ENCODE measurements around the gene ODC1.

The ODC1 gene

GRCh38 chr2:10415048-10415447, 33.1 kb downstream of the ODC1 start:
- no peak for DNase-seq (ENCODE audit: low read depth)

- DNase-seq (ENCODE audit: low read depth) = no peak
These were observed 33.5 kb downstream of the ODC1 start for GRCh38 chr2:10414591-10414990.

- no peak for DNase-seq (ENCODE audit: low read depth)
These were observed 34.1 kb downstream of the ODC1 start for GRCh38 chr2:10413991-10414451.

DNA sequence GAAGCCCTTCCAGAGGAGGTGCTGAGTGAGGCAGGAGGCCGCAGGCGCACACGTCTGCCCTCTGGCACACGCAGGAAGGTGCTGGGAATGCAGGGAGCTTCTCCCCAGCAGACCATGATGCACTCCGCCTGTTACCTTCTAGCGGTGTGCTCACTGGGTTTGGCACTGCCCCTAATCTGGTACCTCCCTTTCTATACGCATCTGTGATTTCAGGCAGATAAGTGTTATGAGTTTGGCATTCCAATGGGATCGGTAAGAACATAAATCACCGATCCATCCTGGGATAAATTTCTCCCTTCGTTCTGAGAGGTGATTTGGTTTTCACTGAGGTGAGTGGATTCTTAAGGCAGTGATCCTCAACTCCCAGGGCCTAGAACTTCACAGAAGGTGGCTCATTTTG, 34.6 kb downstream of the ODC1 start:
- no peak for DNase-seq (ENCODE audit: low read depth)

- DNase-seq (ENCODE audit: low read depth) = no peak
These were observed 35.7 kb downstream of the ODC1 start for GRCh38 chr2:10412380-10412779.

DNA sequence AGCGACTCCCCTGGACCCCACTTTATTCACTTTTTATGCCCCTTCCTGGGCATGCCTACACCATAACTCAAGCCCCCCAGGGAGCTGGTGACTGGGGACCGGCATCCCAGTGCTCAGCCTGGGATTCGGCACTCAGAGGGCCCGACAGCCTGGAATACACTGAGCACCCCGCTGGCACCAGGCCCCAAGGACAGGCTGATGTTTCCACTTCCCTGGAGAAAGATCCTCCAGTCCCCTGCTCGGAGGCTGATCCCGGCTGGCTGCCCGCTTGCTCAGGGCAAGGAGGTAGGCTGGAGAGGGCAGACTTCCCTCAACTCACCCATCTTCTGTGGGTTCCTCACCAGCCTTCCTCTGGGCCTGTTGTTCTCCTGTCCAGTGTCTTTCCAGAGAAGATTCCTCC, 36.6 kb downstream of the ODC1 start:
- DNase-seq (ENCODE audit: low read depth) = no peak

- DNase-seq (ENCODE audit: low read depth) = no peak
These were observed 37.2 kb downstream of the ODC1 start for GRCh38 chr2:10410823-10411437.

DNA sequence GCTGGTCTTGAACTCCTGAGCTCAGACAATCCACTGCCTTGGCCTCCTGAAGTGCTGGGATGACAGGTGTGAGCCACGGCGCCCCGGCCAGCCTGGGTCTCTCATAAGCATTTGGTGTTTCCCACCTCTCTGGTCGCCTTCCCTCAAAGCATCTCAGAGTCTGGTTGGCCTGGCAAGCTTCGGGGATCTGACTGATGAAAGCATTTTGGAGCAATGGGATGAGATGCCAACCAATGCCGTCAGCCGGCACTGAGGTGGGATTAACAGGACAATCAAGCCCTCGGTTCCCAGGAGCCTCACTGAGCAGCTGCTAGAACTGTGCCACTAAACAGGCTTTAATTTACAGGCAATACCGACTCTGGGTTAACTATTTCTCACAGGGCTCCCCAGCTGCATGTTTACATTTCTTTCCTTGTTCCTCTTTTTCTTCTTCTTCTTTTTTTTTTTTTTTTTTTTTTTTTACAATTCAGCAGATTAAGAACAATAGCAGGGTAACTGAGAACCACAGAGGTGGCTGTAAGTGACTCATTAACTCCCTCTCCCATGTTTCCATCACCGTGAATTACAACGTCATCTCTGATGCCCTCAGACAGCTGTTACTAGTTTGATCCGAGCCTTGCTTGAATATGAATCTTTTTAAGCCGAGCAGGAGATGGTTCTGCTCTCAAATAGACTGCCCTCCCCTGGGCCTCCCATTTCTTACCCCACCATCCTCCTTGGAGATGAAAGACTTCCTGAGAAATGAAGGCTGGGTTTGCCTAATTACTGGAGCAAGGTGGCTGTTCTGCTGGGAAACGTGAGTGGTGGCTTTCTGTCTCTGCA, 37.9 kb downstream of the ODC1 start:
- no peak for DNase-seq (ENCODE audit: low read depth)

- DNase-seq (ENCODE audit: low read depth) = peak; percentile 72
These were observed 39.2 kb downstream of the ODC1 start for GRCh38 chr2:10408649-10409579.

- peak; percentile 13 for DNase-seq (ENCODE audit: low read depth)
These were observed 40.1 kb downstream of the ODC1 start for GRCh38 chr2:10407841-10408648.

- DNase-seq (ENCODE audit: low read depth) = no peak
These were observed 40.7 kb downstream of the ODC1 start for GRCh38 chr2:10407432-10407831.

DNA sequence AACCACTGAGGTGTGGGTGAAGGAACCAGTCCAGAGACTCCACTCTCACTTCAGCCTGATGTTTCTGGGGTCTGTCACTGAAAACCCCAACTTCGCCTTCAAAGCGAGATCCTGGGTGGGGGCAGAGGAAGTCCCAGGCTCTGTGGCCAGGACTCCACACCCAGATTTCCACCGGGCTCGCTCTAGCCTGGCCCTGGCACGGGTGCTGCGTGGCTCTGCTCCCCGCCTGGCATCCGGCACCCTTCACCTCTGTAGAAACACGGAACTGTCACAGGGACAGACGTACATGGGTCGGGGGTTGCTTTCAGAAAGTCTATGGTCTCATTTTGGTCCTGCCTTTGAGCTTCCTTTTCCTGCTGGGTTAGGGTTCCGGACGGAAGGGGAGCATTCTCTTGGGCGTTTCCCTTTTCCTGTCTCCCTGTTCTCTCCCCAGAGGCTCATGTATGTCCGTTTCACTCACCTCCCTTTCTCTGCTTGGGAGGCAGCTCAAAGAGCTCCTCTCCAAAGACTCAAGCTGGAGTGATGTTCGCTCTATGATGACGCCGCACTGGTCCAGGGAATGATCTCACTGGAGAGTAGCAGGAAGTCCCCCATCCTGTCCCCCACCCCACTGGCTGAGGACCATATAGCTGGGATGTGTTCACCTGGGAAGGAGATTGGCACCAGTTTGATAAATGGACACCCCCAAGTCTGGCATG, 41.5 kb downstream of the ODC1 start:
- no peak for DNase-seq (ENCODE audit: low read depth)

DNA sequence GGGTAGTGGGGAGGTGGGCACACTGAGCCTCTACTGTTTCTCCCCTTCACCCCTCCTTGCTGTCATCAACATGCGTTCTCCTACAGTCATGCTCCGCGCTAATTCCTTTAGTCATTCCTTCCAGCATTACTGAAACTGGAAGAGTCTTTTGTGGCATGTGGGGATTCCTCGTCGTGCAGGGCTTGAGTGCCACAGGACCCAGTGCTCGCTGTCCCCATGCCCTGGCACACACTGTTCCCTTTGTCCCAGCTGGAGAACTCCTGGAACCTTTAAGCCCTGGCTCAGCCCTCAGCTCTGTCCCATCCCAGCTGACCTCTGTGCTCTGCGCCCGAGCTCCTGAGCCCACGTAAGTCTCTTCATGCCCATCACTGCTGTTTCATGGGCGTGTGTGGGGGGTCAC, 42.1 kb downstream of the ODC1 start:
- DNase-seq (ENCODE audit: low read depth) = no peak

DNA sequence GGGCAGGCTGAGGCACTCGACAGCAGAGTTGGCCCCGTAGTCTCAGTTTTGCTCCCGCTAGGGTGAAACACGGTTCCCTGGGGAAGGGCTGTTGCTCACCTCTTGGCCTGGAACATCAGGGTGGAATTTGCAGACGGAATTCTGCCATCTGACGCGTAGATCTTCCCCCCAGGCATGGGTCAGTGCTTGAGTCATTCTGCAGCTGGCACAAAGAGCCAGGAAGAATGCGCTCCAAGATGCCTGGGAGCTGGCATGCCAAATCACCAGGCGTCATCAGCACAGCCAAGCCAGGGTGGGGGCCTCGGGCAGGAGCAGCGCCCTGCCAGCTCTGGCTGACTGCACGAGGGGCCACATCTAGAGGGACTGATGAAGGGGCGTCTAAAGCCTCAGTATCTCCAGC, 42.7 kb downstream of the ODC1 start:
- no peak for DNase-seq (ENCODE audit: low read depth)

- no peak for DNase-seq (ENCODE audit: low read depth)
These were observed 43.6 kb downstream of the ODC1 start for GRCh38 chr2:10404324-10405143.

- no peak for DNase-seq (ENCODE audit: low read depth)
These were observed 45.4 kb downstream of the ODC1 start for GRCh38 chr2:10402653-10403215.

DNA sequence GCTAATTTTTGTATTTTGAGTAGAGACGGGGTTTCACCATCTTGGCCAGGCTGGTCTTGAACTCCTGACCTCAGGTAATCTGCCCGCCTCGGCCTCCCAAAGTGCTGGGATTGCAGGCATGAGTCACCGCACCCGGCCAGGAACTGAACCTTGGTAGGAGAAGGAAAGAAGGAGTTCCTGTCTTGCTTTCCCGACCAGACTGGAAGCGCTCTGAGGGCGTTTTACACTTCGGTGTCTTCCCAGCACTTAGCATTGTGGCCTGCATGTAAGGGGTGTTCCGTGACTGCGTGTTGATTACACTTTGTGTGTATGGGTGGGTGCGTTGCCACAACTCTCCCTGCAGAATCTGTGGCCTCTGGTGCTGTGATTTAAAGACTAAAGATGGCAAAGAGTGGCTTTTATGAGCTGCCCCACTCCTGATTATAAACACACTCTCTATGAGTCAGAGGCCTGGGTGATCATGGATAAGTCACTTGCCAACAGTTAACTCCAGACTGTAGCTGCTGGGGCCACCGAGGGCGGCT, 46.0 kb downstream of the ODC1 start:
- DNase-seq (ENCODE audit: low read depth) = no peak

DNA sequence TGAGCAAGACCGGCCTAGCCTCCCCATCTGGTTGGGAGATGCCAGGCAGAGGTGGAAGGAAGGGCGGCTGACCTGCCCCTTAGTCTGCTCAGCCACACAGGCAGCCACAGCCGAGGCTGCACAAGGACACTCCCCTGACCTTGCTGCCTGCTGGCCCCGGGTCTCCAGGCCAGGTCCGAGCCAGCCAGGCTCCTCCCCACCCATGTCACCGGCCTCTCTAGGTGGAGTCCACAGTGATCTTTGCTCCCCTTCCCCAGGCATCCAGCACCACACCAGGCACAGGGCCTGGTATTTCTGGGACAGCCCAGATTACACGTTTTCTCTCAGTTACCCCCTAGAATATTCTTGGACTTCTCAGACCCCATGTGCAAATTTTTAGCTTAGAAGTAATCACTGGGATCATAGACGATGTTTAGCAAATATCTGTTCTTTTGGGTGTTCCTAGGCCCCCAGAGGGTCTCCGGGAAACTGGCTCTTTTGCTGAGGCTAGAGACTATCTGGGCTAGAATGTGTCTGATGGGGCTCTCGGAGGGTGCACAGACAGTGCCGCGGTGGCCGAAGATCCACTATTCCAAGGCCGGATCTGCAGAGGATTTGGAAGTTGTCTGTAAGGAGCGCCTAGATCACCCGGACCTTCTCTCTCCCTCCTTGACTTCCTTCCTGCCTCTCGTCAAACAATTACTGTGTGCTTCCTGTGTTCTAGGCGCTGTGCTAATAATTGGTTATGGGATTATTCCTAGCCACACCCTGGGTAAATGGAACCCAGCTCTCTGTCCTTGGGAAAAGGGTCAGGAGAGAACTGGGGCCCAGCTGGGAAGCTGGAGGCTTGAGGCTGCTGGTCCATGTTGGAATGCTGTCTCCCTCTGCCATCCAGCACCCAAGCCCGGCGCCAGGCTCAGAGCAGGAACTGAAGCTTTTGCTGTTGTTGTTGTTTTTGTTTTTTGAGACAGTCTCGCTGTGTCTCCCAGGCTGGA, 46.9 kb downstream of the ODC1 start:
- DNase-seq (ENCODE audit: low read depth) = no peak

Measured in T follicular helper cell (primary cell).